Activated T-cell treated with anti-CD3 and anti-CD28 coated beads, Interleukin-2, amount 50 U/mL, for 4 hours (primary cell): ENCODE results near the gene BAHCC1. TPM values are rescaled to one million over a fixed set of nuclear protein-coding genes. Genes with fewer than 3 reads are reported as not detected.
"Not testable (repeated sequence)": the region's sequence is repeated elsewhere in the genome, so short reads cannot be mapped to it uniquely, and the experiment has no call there.

Source experiments
- ATAC-seq, 2 donors: fragments of 200-7000 bp; cut with Tn5 transposase; one replicate each; pipeline ENCODE4 v1.10.0; 2021
- DNase-seq: peaks from one replicate; pipeline ENCODE4 v3.0.0-alpha.2; 2020
- H3K27me3 Mint-ChIP-seq: one replicate; pipeline ENCODE4 v1.8.0; 2021; ENCODE audit warnings: low read depth, mixed read lengths
- H3K36me3 Mint-ChIP-seq: one replicate; pipeline ENCODE4 v1.8.0; 2022; ENCODE audit warnings: mixed read lengths; ENCODE audit not compliant: insufficient read depth
- H3K4me1 Mint-ChIP-seq: one replicate; pipeline ENCODE4 v1.8.0; 2021; ENCODE audit warnings: low read depth, mixed read lengths
- H3K4me3 Mint-ChIP-seq: one replicate; pipeline ENCODE4 v1.8.0; 2021; ENCODE audit warnings: mild to moderate bottlenecking, moderate library complexity, mixed read lengths
- H3K9me3 Mint-ChIP-seq: one replicate; pipeline ENCODE4 v1.8.0; 2021; ENCODE audit warnings: mixed read lengths
- total RNA-seq, 3 donors: library from RNA; stranded (reverse); gene quantifications; one replicate each; pipeline ENCODE4 v1.2.1, GENCODE V29; 2021

The BAHCC1 gene
- under 1 TPM; 0.08 to 0.19 (median 0.08) TPM for total RNA-seq

GRCh38 chr17:81394921-81395599 is at the start of gene BAHCC1:
TSS of gene BAHCC1 (plus strand) at chr17:81395457. CDS start at chr17:81399740, 4,283 bp downstream.
- peaks cover 54% of the 10 kb centered on the region for H3K27me3 Mint-ChIP-seq
- H3K4me3 Mint-ChIP-seq = peak within 1 kb of the TSS; percentile 48
- DNase-seq (peak; percentile 75), ATAC-seq (peak; percentile 77 to 87)
- peaks cover 27% of the 10 kb centered on the region for H3K4me1 Mint-ChIP-seq
- no peaks in the 10 kb centered on the region for H3K9me3 Mint-ChIP-seq
- H3K36me3 Mint-ChIP-seq = no peaks in the 10 kb centered on the region

GRCh38 chr17:81346090-81346907 is 49.0 kb upstream of the BAHCC1 start:
- ATAC-seq = peak; percentile 93
- Mint-ChIP-seq H3K4me3 (peak overlapping the region; percentile 54), H3K27me3 (peaks cover 44% of the 10 kb centered on the region), H3K9me3 (no peaks in the 10 kb centered on the region), H3K36me3 (no peaks in the 10 kb centered on the region), H3K4me1 (peaks cover 17% of the 10 kb centered on the region)
- peak; percentile 94 for DNase-seq

- H3K4me3 Mint-ChIP-seq = no peak overlapping the region
- peaks cover 17% of the 10 kb centered on the region for H3K4me1 Mint-ChIP-seq
- no peaks in the 10 kb centered on the region for H3K36me3 Mint-ChIP-seq
- no peak for ATAC-seq
- H3K27me3 Mint-ChIP-seq = peaks cover 44% of the 10 kb centered on the region
- no peak for DNase-seq
- H3K9me3 Mint-ChIP-seq = no peaks in the 10 kb centered on the region
Measured at GRCh38 chr17:81346908-81347349, 48.3 kb upstream of the BAHCC1 start.

- Mint-ChIP-seq H3K4me3 (no peak overlapping the region), H3K36me3 (no peaks in the 10 kb centered on the region), H3K4me1 (peaks cover 17% of the 10 kb centered on the region), H3K9me3 (no peaks in the 10 kb centered on the region), H3K27me3 (peaks cover 40% of the 10 kb centered on the region)
- DNase-seq (no peak), ATAC-seq (no peak)
Measured at GRCh38 chr17:81347437-81347836, 47.8 kb upstream of the BAHCC1 start.

- DNase-seq (no peak), ATAC-seq (no peak)
- Mint-ChIP-seq H3K4me1 (peaks cover 14% of the 10 kb centered on the region), H3K9me3 (no peaks in the 10 kb centered on the region), H3K4me3 (no peak overlapping the region), H3K27me3 (peaks cover 38% of the 10 kb centered on the region), H3K36me3 (no peaks in the 10 kb centered on the region)
Measured at GRCh38 chr17:81348097-81349055, 46.9 kb upstream of the BAHCC1 start.

- DNase-seq = no peak
- Mint-ChIP-seq H3K27me3 (peaks cover 25% of the 10 kb centered on the region), H3K36me3 (no peaks in the 10 kb centered on the region), H3K4me1 (peaks cover 4% of the 10 kb centered on the region), H3K9me3 (no peaks in the 10 kb centered on the region), H3K4me3 (no peak overlapping the region)
- no peak for ATAC-seq
Measured at GRCh38 chr17:81349397-81350319, 45.6 kb upstream of the BAHCC1 start.

GRCh38 chr17:81350320-81350890 is 44.9 kb upstream of the BAHCC1 start:
- no peak for ATAC-seq
- Mint-ChIP-seq H3K4me3 (no peak overlapping the region), H3K27me3 (peaks cover 21% of the 10 kb centered on the region), H3K36me3 (no peaks in the 10 kb centered on the region), H3K4me1 (no peaks in the 10 kb centered on the region), H3K9me3 (no peaks in the 10 kb centered on the region)
- no peak for DNase-seq

- not testable (repeated sequence) for H3K9me3 Mint-ChIP-seq, ATAC-seq, H3K4me1 Mint-ChIP-seq, H3K36me3 Mint-ChIP-seq, H3K4me3 Mint-ChIP-seq, DNase-seq
- peaks cover 21% of the 10 kb centered on the region for H3K27me3 Mint-ChIP-seq
Measured at GRCh38 chr17:81351329-81352052, 43.8 kb upstream of the BAHCC1 start.

GRCh38 chr17:81352056-81352455 is 43.2 kb upstream of the BAHCC1 start:
- H3K36me3 Mint-ChIP-seq, H3K4me3 Mint-ChIP-seq, H3K9me3 Mint-ChIP-seq, DNase-seq, ATAC-seq, H3K4me1 Mint-ChIP-seq: not testable (repeated sequence)
- H3K27me3 Mint-ChIP-seq = peaks cover 21% of the 10 kb centered on the region

GRCh38 chr17:81354252-81354953 is 40.9 kb upstream of the BAHCC1 start:
- H3K36me3 Mint-ChIP-seq = no peaks in the 10 kb centered on the region
- no peak overlapping the region for H3K4me3 Mint-ChIP-seq
- DNase-seq = no peak
- H3K27me3 Mint-ChIP-seq = peaks cover 24% of the 10 kb centered on the region
- no peak for ATAC-seq
- H3K4me1 Mint-ChIP-seq = no peaks in the 10 kb centered on the region
- no peaks in the 10 kb centered on the region for H3K9me3 Mint-ChIP-seq

- H3K4me3 Mint-ChIP-seq = no peak overlapping the region
- ATAC-seq = no peak
- no peaks in the 10 kb centered on the region for H3K9me3 Mint-ChIP-seq
- no peaks in the 10 kb centered on the region for H3K36me3 Mint-ChIP-seq
- peaks cover 24% of the 10 kb centered on the region for H3K27me3 Mint-ChIP-seq
- H3K4me1 Mint-ChIP-seq = no peaks in the 10 kb centered on the region
- no peak for DNase-seq
Measured at GRCh38 chr17:81354954-81355347, 40.3 kb upstream of the BAHCC1 start.

- Mint-ChIP-seq H3K36me3 (no peaks in the 10 kb centered on the region), H3K4me1 (no peaks in the 10 kb centered on the region), H3K4me3 (no peak overlapping the region), H3K9me3 (no peaks in the 10 kb centered on the region), H3K27me3 (peaks cover 40% of the 10 kb centered on the region)
- DNase-seq (no peak), ATAC-seq (no peak)
Measured at GRCh38 chr17:81359218-81359617, 36.0 kb upstream of the BAHCC1 start.
